Measurements from ENCODE around the gene AK2. TPM values are rescaled to one million over a fixed set of nuclear protein-coding genes. Genes with fewer than 3 reads are reported as not detected.

AK2 gene
- 104 and 109 TPM in 2 replicates for total RNA-seq
- total RNA-seq (2013): 117 TPM
- 57.3 and 66.8 TPM in 2 replicates for polyA plus RNA-seq
- 47.0 and 51.9 TPM in 2 replicates for polyA minus RNA-seq

DNA sequence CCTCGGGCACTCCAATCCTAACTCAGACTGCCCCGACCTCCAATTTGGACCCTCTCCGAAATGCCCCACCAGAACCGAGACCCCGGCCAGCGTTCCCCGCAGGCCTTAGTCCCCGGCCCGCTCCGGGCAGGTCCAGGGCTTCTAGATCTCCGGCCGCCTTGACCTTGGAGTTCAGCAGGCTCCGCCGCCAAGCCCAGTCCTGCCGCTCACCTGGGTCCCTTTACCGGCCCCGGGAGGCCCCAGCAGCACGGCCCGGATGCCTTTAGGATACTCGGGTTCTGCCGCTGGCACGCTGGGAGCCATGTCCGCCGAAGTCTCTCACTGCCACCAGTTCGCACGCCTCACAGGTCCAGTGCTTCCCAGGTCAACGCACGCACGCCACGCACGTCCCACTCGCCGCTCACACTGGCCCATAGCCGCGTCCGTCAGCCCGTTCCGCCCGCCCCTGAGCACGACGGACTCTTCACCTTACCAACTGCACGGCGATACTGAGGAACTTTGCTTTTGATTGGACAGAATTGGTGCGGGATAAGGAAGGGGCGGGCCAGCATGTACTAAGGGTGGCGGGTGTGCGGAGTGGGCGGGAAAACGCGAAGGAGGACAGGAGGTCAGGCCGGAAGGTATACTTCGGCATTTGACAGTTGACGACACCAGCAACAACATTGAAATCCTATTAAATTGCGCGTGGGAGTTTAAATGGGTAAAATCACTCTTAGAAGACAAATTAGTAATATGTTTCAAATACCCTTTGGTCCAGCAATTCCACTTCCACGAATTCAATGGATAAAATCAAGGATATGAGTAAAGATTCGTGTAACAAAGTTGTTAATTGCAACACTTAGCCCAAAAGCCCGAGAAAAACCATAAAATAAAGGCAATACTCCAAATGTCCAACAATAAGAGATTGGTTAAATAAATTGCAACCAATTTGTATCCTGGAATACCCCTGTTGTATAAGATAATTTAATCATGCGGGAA lies at the start of gene AK2:
TSS of gene AK2 (minus strand) at position 358 of the 978 bp plus-strand sequence. CDS start at position 303, 55 bp downstream.
- peak within 1 kb of the TSS; percentile 97 for H3K4me3 Mint-ChIP-seq
- Histone ChIP-seq H3K4me2 (replicated peaks; ENCODE audit: low read depth, low read length, poor library complexity, severe bottlenecking) (peak within 1 kb of the TSS; percentile 83), H3K36me3 (replicated peaks in 1 of 2; ENCODE audit: control extremely low read depth in 1 of 2, control insufficient read depth in 1 of 2, extremely low read depth in 1 of 2, insufficient read depth in 2 of 2, low read length in 1 of 2) (peaks cover 0 to 2% of the 10 kb centered on the region in 2 experiments), H3K9ac (ENCODE audit: low read length) (peak within 1 kb of the TSS; percentile 86), H3K27ac (ENCODE audit: low read length in 2 of 2) (peak within 1 kb of the TSS; percentile 42 to 78), H3K27me3 (replicated peaks in 1 of 4; ENCODE audit: control extremely low read depth in 1 of 4, control insufficient read depth in 3 of 4, insufficient read depth in 4 of 4, low read length in 3 of 4) (no peaks in the 10 kb centered on the region), H2AFZ (ENCODE audit: insufficient read depth, low read depth, low read length, poor library complexity, severe bottlenecking) (peak within 1 kb of the TSS; percentile 79), H3K4me1 (ENCODE audit: control insufficient read depth in 2 of 2, insufficient read depth in 2 of 2, low read length in 2 of 2) (peaks cover 16 to 24% of the 10 kb centered on the region in 2 donors), H3K4me3 (ENCODE audit: control extremely low read depth in 1 of 5, extremely low read depth in 1 of 5, insufficient read depth in 1 of 5, low read depth in 2 of 5, low read length in 4 of 5) (peak within 1 kb of the TSS; percentile 72 to 99 (median 77)), H3K9me3 (ENCODE audit: control extremely low read depth in 1 of 3, control insufficient read depth in 2 of 3, insufficient read depth in 1 of 3, low read length in 2 of 3) (no peaks in the 10 kb centered on the region), H4K20me1 (ENCODE audit: control insufficient read depth, insufficient read depth, low read length, poor library complexity, severe bottlenecking) (peaks cover 25% of the 10 kb centered on the region), H3K79me2 (ENCODE audit: control insufficient read depth, insufficient read depth, low read length) (peaks cover 49% of the 10 kb centered on the region)
- intact Hi-C loops (cut with micrococcal nuclease): loop anchor here (1.0 to 5.0 kb wide), 5 partner anchors 44 to 220 kb away; partner anchors contain the start of genes AZIN2, RNF19B, S100PBP and TRIM62
- H3K27me3 Mint-ChIP-seq: no peaks in the 10 kb centered on the region
- ChIA-PET CTCF (no interaction called here), POLR2A (interaction anchor here (0.6 kb wide), 1 partner anchor 1032 kb away, joined by 3 read pairs; no protein-coding TSS in a partner anchor)
- WGBS (ENCODE audit: insufficient coverage): under 1% methylated on average over 39 of the region's 59 CpGs
- peaks cover 45% of the 10 kb centered on the region for H3K4me1 Mint-ChIP-seq
- peak; percentile 99 for ATAC-seq (ENCODE audit: low read depth)
- H3K9me3 Mint-ChIP-seq (ENCODE audit: insufficient read depth): no peaks in the 10 kb centered on the region
- DNase-seq: peak; percentile 94
- no peak for TF ChIP-seq EZH2 (IDR thresholded peaks at IDR 0.05; ENCODE audit: borderline replicate concordance, insufficient read depth, low read depth, low read length, poor library complexity, severe bottlenecking)
- no peak for TF ChIP-seq CTCF (IDR thresholded peaks at IDR 0.05)
- H3K27ac Mint-ChIP-seq: peak within 1 kb of the TSS; percentile 91
